ENCODE data around the gene TNFRSF18. TPM values are rescaled to one million over a fixed set of nuclear protein-coding genes. Genes with fewer than 3 reads are reported as not detected.
"Not testable (repeated sequence)": the region's sequence is repeated elsewhere in the genome, so short reads cannot be mapped to it uniquely, and the experiment has no call there.

The TNFRSF18 gene
- total RNA-seq, 1 experiment from 2014 or later = 0.83 TPM

DNA sequence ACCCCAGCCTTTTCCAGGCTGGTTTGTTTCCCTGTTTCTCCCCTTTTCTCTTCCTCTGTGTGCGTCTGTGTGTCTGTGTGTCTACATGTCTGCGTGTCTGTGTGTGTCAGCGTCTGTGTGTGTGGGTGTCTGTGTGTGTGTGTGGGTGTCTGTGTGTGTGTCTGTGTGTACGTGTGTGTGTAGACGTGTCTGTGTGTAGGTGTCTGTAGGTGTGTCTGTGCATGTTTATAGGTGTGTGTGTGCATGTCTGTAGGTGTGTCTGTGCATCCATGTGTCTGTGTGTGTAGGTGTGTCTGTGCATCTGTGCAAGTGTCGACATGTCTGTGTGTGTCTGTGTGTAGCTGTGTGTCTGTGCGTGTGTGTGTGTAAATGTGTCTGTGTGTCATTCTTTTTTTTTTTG is 29.5 kb downstream of the TNFRSF18 start:
- peak overlapping the region; percentile 88 for H3K27ac Mint-ChIP-seq
- no peak for TF ChIP-seq TEAD1 (CRISPR knock-in tag; IDR thresholded peaks at IDR 0.05)
- no peak for TF ChIP-seq ZNF671 (CRISPR knock-in tag; IDR thresholded peaks at IDR 0.05)
- TF ChIP-seq, protein P1, sequence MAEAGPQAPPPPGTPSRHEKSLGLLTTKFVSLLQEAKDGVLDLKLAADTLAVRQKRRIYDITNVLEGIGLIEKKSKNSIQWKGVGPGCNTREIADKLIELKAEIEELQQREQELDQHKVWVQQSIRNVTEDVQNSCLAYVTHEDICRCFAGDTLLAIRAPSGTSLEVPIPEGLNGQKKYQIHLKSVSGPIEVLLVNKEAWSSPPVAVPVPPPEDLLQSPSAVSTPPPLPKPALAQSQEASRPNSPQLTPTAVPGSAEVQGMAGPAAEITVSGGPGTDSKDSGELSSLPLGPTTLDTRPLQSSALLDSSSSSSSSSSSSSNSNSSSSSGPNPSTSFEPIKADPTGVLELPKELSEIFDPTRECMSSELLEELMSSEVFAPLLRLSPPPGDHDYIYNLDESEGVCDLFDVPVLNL (CRISPR knock-in tag; IDR thresholded peaks at IDR 0.05; ENCODE audit: borderline replicate concordance, low read depth) = no peak
- TF ChIP-seq, protein P2, sequence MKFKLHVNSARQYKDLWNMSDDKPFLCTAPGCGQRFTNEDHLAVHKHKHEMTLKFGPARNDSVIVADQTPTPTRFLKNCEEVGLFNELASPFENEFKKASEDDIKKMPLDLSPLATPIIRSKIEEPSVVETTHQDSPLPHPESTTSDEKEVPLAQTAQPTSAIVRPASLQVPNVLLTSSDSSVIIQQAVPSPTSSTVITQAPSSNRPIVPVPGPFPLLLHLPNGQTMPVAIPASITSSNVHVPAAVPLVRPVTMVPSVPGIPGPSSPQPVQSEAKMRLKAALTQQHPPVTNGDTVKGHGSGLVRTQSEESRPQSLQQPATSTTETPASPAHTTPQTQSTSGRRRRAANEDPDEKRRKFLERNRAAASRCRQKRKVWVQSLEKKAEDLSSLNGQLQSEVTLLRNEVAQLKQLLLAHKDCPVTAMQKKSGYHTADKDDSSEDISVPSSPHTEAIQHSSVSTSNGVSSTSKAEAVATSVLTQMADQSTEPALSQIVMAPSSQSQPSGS (CRISPR knock-in tag; IDR thresholded peaks at IDR 0.05; ENCODE audit: borderline replicate concordance, low read depth) = no peak
- TF ChIP-seq ZNF317 (CRISPR knock-in tag; IDR thresholded peaks at IDR 0.05; ENCODE audit: borderline replicate concordance, low read depth) = no peak
- no peak for TF ChIP-seq MXD4 (CRISPR knock-in tag; IDR thresholded peaks at IDR 0.05; ENCODE audit: borderline replicate concordance)
- TF ChIP-seq CREM (CRISPR knock-in tag; IDR thresholded peaks at IDR 0.05) = no peak
- TF ChIP-seq RELA (CRISPR knock-in tag; IDR thresholded peaks at IDR 0.05; ENCODE audit: borderline replicate concordance) = no peak
- TF ChIP-seq, protein P3, sequence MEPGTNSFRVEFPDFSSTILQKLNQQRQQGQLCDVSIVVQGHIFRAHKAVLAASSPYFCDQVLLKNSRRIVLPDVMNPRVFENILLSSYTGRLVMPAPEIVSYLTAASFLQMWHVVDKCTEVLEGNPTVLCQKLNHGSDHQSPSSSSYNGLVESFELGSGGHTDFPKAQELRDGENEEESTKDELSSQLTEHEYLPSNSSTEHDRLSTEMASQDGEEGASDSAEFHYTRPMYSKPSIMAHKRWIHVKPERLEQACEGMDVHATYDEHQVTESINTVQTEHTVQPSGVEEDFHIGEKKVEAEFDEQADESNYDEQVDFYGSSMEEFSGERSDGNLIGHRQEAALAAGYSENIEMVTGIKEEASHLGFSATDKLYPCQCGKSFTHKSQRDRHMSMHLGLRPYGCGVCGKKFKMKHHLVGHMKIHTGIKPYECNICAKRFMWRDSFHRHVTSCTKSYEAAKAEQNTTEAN (CRISPR knock-in tag; IDR thresholded peaks at IDR 0.05) = no peak
- no peak for TF ChIP-seq ZNF396 (CRISPR knock-in tag; IDR thresholded peaks at IDR 0.05; ENCODE audit: borderline replicate concordance)
- TF ChIP-seq RORB (CRISPR knock-in tag; IDR thresholded peaks at IDR 0.05) = no peak
- no peak for TF ChIP-seq NFYB (CRISPR knock-in tag; conservative IDR thresholded peaks at IDR 0.05; ENCODE audit: low read depth)
- no peak for TF ChIP-seq SOX15 (CRISPR knock-in tag; IDR thresholded peaks at IDR 0.05)
- TF ChIP-seq NFATC4 (CRISPR knock-in tag; IDR thresholded peaks at IDR 0.05) = no peak
- no peak for TF ChIP-seq SMAD3 (CRISPR knock-in tag; IDR thresholded peaks at IDR 0.05; ENCODE audit: borderline replicate concordance)
- TF ChIP-seq, protein P4, sequence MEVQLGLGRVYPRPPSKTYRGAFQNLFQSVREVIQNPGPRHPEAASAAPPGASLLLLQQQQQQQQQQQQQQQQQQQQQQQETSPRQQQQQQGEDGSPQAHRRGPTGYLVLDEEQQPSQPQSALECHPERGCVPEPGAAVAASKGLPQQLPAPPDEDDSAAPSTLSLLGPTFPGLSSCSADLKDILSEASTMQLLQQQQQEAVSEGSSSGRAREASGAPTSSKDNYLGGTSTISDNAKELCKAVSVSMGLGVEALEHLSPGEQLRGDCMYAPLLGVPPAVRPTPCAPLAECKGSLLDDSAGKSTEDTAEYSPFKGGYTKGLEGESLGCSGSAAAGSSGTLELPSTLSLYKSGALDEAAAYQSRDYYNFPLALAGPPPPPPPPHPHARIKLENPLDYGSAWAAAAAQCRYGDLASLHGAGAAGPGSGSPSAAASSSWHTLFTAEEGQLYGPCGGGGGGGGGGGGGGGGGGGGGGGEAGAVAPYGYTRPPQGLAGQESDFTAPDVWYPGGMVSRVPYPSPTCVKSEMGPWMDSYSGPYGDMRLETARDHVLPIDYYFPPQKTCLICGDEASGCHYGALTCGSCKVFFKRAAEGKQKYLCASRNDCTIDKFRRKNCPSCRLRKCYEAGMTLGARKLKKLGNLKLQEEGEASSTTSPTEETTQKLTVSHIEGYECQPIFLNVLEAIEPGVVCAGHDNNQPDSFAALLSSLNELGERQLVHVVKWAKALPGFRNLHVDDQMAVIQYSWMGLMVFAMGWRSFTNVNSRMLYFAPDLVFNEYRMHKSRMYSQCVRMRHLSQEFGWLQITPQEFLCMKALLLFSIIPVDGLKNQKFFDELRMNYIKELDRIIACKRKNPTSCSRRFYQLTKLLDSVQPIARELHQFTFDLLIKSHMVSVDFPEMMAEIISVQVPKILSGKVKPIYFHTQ (CRISPR knock-in tag; IDR thresholded peaks at IDR 0.05) = no peak
- H3K4me3 Mint-ChIP-seq = no peak overlapping the region
- POLR2A ChIA-PET = no interaction called here
- H3K4me1 Mint-ChIP-seq = peaks cover 16% of the 10 kb centered on the region
- CTCF ChIA-PET = no interaction called here
- H3K9me3 Mint-ChIP-seq = no peaks in the 10 kb centered on the region
- DNase-seq (ENCODE audit: low spot score) (no peak), ATAC-seq (no peak)
- no peaks in the 10 kb centered on the region for H3K36me3 Mint-ChIP-seq
- peaks cover 19% of the 10 kb centered on the region for H3K27me3 Mint-ChIP-seq (ENCODE audit: low read depth)

DNA sequence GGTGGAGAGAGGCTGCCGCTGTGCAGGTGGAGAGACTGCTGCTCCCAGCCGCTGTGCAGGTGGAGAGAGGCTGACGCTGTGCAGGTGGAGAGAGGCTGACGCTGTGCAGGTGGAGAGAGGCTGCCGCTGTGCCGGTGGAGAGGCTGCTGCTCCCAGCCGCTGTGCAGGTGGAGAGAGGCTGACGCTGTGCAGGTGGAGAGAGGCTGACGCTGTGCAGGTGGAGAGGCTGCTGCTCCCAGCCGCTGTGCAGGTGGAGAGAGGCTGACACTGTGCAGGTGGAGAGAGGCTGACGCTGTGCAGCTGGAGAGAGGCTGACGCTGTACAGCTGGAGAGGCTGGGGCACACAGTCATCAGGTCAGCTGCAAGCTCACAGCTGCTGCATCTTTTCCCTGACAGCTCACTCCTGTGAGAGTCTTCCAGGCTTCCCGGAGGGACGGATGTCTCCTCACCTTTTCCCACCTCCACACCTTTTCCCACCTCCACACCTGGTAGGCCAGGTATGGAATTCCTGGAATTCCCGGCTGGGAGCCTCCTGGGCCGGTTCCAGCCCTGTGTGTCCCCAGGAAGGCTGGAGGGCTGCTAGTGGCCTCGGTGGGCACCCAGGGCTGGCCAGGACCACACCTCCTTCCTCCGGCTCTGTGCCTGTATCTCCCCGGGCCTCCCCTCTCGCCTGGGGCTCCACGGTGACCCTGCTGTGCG is 30.2 kb downstream of the TNFRSF18 start:
- POLR2A ChIA-PET, H3K27ac Mint-ChIP-seq, H3K4me3 Mint-ChIP-seq, H3K9me3 Mint-ChIP-seq, H3K36me3 Mint-ChIP-seq: not testable (repeated sequence)
- peak; percentile 46 for ATAC-seq
- Mint-ChIP-seq H3K4me1 (peaks cover 16% of the 10 kb centered on the region), H3K27me3 (ENCODE audit: low read depth) (peaks cover 19% of the 10 kb centered on the region)
- TF ChIP-seq TEAD4 (CRISPR knock-in tag; IDR thresholded peaks at IDR 0.05) (peak; percentile 72; the same call in 1 of the 2 replicates), ZNF423 (CRISPR knock-in tag; IDR thresholded peaks at IDR 0.05) (0 out of 2 replicates have a peak, but pooled peaks have one; percentile 53), TEAD1 (CRISPR knock-in tag; IDR thresholded peaks at IDR 0.05) (peak; percentile 55; the same call in 1 of the 2 replicates)
- CTCF ChIA-PET = interaction anchor here (2.8 kb wide), 1 partner anchor 30 kb away, joined by 13 read pairs; the partner anchor contains the start of gene TNFRSF18
- peak; percentile 66 for DNase-seq (ENCODE audit: low spot score)
